PC-9 (cell line): ENCODE results near the gene SP100. TPM values are rescaled to one million over a fixed set of nuclear protein-coding genes. Genes with fewer than 3 reads are reported as not detected.

Experiments
- BruUV-seq: library from RNA; stranded (reverse); fragments of 400-500 nt; replicated peaks from 2 replicates; lab custom pipeline; 2021; lab: Mats Ljungman, UMichigan
- CTCF ChIA-PET: fragments of 300-600 bp; sonication (Branson Sonifier 250); formaldehyde crosslinking; loops from one replicate; lab custom pipeline; 2022; ENCODE audit warnings: antibody characterized with exemption; lab: Charles Lee
- POLR2A ChIA-PET: fragments of 300-600 bp; sonication (Branson Sonifier 250); formaldehyde crosslinking; loops from one replicate; lab custom pipeline; 2022; ENCODE audit warnings: antibody characterized with exemption; ENCODE audit not compliant: unreplicated experiment; lab: Charles Lee
- DNase-seq, 2 experiments: peaks; one replicate each; pipeline versions ENCODE4 v3.0.0 to v3.0.0-alpha.2; 2015 to 2022; ENCODE audit warnings: mixed read lengths in 1 of 2
- H2AFZ ChIP-seq: fragments of 200-600 bp; sonication (generic); 2 replicates; pipeline ENCODE4 v1.8.1; 2017; ENCODE audit warnings: antibody characterized with exemption
- H3F3A ChIP-seq: fragments of 200-600 bp; sonication (generic); 2 replicates; pipeline ENCODE4 v1.8.1; 2017; ENCODE audit warnings: antibody characterized with exemption, mild to moderate bottlenecking, low read depth; ENCODE audit not compliant: insufficient read depth
- H3K27ac ChIP-seq: fragments of 200-600 bp; sonication (generic); 2 replicates; pipeline ENCODE4 v1.6.1; 2016; ENCODE audit warnings: mixed run types
- H3K27me3 ChIP-seq: fragments of 200-600 bp; sonication (generic); 2 replicates; pipeline ENCODE4 v1.6.1; 2016; ENCODE audit warnings: low read depth, mixed run types; ENCODE audit not compliant: insufficient read depth
- H3K36me3 ChIP-seq: fragments of 200-600 bp; sonication (generic); 2 replicates; pipeline ENCODE4 v1.6.1; 2016; ENCODE audit warnings: low read depth, mixed run types
- H3K4me1 ChIP-seq: fragments of 200-600 bp; sonication (generic); replicated peaks from 2 replicates; pipeline ENCODE4 v1.6.1; 2016; ENCODE audit warnings: mixed run types; ENCODE audit not compliant: insufficient read depth
- H3K4me2 ChIP-seq: fragments of 200-600 bp; sonication (generic); 2 replicates; pipeline ENCODE4 v1.6.1; 2017; ENCODE audit warnings: mixed run types
- H3K4me3 ChIP-seq: fragments of 200-600 bp; sonication (generic); 2 replicates; pipeline ENCODE4 v1.6.1; 2016; ENCODE audit warnings: mixed run types
- H3K79me2 ChIP-seq: fragments of 200-600 bp; sonication (generic); 2 replicates; pipeline ENCODE4 v1.6.1; 2017; ENCODE audit warnings: low read depth, mixed run types
- H3K9me2 ChIP-seq: fragments of 200-600 bp; sonication (generic); 2 replicates; pipeline ENCODE4 v1.8.1; 2017; ENCODE audit warnings: mild to moderate bottlenecking; ENCODE audit not compliant: insufficient read depth
- H3K9me3 ChIP-seq: fragments of 200-600 bp; sonication (generic); 2 replicates; pipeline ENCODE4 v1.8.1; 2016; ENCODE audit warnings: low read depth; ENCODE audit not compliant: insufficient read depth
- H4K20me1 ChIP-seq: fragments of 200-600 bp; sonication (generic); 2 replicates; pipeline ENCODE4 v1.8.1; 2017; ENCODE audit not compliant: insufficient read depth
- CTCF ChIP-seq: fragments of 200-600 bp; sonication (generic); conservative IDR thresholded peaks from 2 replicates; pipeline ENCODE4 v1.6.1; 2017; ENCODE audit warnings: mixed run types, antibody characterized with exemption, mild to moderate bottlenecking, moderate library complexity
- EZH2 ChIP-seq: fragments of 200-600 bp; sonication (generic); IDR thresholded peaks from 2 replicates; pipeline ENCODE4 v1.8.0; 2017; ENCODE audit warnings: antibody characterized with exemption, low read depth
- intact Hi-C: fragments of 100-400 bp; cut with micrococcal nuclease; formaldehyde crosslinking; loops from one replicate; pipeline ENCODE4 v1.10.0; 2022; ENCODE audit not compliant: unreplicated experiment
- total RNA-seq: library from RNA; stranded (reverse); gene quantifications from 2 replicates; pipeline ENCODE4 v1.2.3, GENCODE V29; 2021

SP100 gene
- total RNA-seq, 1 experiment from 2014 or later, result 61.7 TPM

GRCh38 chr2:230417436-230417835 is 1.4 kb downstream of the SP100 start:
- no peaks in the 10 kb centered on the region for H3K9me3 ChIP-seq
- intact Hi-C loops, result loop anchor here (2.0 to 10.0 kb wide), 3 partner anchors 195 to 277 kb away; no protein-coding TSS in a partner anchor
- H3K4me1 ChIP-seq, result peaks cover 30% of the 10 kb centered on the region
- TF ChIP-seq EZH2 (no peak), CTCF (no peak)
- H3K4me3 ChIP-seq, result peak overlapping the region; percentile 58
- H4K20me1 ChIP-seq, result no peaks in the 10 kb centered on the region
- 0 out of 2 replicates have a peak overlapping the region, but pooled peaks have one; percentile 38 for H3K27ac ChIP-seq
- peak overlapping the region; percentile 79 for H3K4me2 ChIP-seq
- H3K79me2 ChIP-seq, result peaks cover 37% of the 10 kb centered on the region
- H3K27me3 ChIP-seq, result no peaks in the 10 kb centered on the region
- H3K36me3 ChIP-seq, result no peaks in the 10 kb centered on the region
- POLR2A ChIA-PET, result no interaction called here
- no peak for DNase-seq
- peaks cover 5% of the 10 kb centered on the region for H3F3A ChIP-seq
- no peak overlapping the region for H2AFZ ChIP-seq
- no TSS peak for BruUV-seq
- CTCF ChIA-PET, result interaction anchor here (0.6 kb wide), 1 partner anchor 23 kb away, joined by 4 read pairs; no protein-coding TSS in a partner anchor
- H3K9me2 ChIP-seq, result no peaks in the 10 kb centered on the region

GRCh38 chr2:230418341-230419016 is 2.5 kb downstream of the SP100 start:
- H3K79me2 ChIP-seq, result peaks cover 37% of the 10 kb centered on the region
- peak overlapping the region; percentile 79 for H3K4me2 ChIP-seq
- H3K4me3 ChIP-seq, result peak overlapping the region; percentile 58; the same call in 1 of the 2 replicates
- no peaks in the 10 kb centered on the region for H3K27me3 ChIP-seq
- no peaks in the 10 kb centered on the region for H3K9me3 ChIP-seq
- ChIA-PET POLR2A (no interaction called here), CTCF (no interaction called here)
- no peaks in the 10 kb centered on the region for H3K9me2 ChIP-seq
- peaks cover 30% of the 10 kb centered on the region for H3K4me1 ChIP-seq
- BruUV-seq, result TSS peak; percentile 14
- intact Hi-C loops, result loop anchor here (2.0 to 10.0 kb wide), 3 partner anchors 196 to 364 kb away; no protein-coding TSS in a partner anchor
- no peaks in the 10 kb centered on the region; the same call in 1 of the 2 replicates for H3K36me3 ChIP-seq
- peak overlapping the region; percentile 61; the same call in 1 of the 2 replicates for H2AFZ ChIP-seq
- H3K27ac ChIP-seq, result peak overlapping the region; percentile 38
- H3F3A ChIP-seq, result peaks cover 5% of the 10 kb centered on the region
- DNase-seq, result peak; percentile 40 to 44
- no peaks in the 10 kb centered on the region for H4K20me1 ChIP-seq
- TF ChIP-seq CTCF (no peak), EZH2 (no peak)

- Histone ChIP-seq H4K20me1 (no peaks in the 10 kb centered on the region), H2AFZ (no peak overlapping the region), H3K27ac (no peak overlapping the region), H3K4me2 (peak overlapping the region; percentile 79; the same call in 1 of the 2 replicates), H3K36me3 (no peaks in the 10 kb centered on the region; the same call in 1 of the 2 replicates), H3K79me2 (peaks cover 42% of the 10 kb centered on the region), H3F3A (peaks cover 5% of the 10 kb centered on the region), H3K9me2 (no peaks in the 10 kb centered on the region), H3K27me3 (no peaks in the 10 kb centered on the region), H3K9me3 (no peaks in the 10 kb centered on the region), H3K4me1 (peaks cover 30% of the 10 kb centered on the region), H3K4me3 (no peak overlapping the region)
- intact Hi-C loops, result loop anchor here (2.0 to 10.0 kb wide), 3 partner anchors 196 to 364 kb away; no protein-coding TSS in a partner anchor
- BruUV-seq, result no TSS peak
- no peak for TF ChIP-seq EZH2
- no peak for TF ChIP-seq CTCF
- POLR2A ChIA-PET, result no interaction called here
- CTCF ChIA-PET, result interaction anchor here (0.6 kb wide), 1 partner anchor 16 kb away, joined by 7 read pairs; no protein-coding TSS in a partner anchor
- DNase-seq, result no peak
These were observed 3.2 kb downstream of the SP100 start for GRCh38 chr2:230419181-230419580.
